Stimulated activated CD4-positive, alpha-beta T cell treated with anti-CD3 and anti-CD28 coated beads, Interleukin-15, amount 100 ng/mL, for 48 hours (primary cell): ENCODE measurements around the gene PLCD1.

ENCODE experiments used
- DNase-seq, 2 donors: peaks; one replicate each; pipeline ENCODE4 v3.0.0-alpha.2; 2020; ENCODE audit warnings: low read depth in 2 of 2

PLCD1 gene

DNA sequence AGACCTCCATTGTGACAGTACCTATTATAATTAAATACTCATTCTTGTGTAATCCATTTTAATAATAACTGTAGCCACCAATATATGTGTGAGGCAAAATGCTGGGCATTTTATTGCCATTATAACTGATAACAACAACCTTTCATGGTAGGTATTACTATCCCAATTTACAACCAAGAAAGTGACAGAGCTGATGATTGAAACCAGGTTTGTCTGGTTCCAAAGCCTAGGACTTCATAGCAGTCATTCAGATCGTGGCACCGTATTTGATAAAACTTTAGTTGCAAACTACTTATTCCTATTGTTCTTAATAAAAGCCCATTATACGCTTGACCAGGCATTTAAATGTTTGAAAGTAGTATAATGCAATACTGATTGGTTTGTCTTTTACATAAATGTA is 65.3 kb downstream of the PLCD1 start:
- DNase-seq: no peak

DNA sequence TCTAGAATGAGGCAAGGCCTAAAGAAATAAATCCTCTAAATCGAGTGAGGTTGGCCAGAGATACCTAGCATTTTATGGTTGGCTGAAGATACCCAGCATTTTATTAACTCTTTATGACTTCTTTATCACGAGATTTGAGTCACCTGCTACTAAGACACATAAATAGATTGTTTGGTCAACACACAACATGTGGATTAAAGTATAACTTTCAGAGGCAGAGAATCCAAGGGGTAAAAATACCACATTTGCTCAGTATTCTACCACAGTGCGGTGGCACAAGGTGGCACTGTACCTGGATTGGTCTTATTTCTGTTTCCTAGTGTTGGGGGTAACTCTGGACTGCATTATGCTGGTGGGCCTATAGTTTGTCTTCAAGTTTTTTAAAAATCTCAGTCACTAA is 65.8 kb downstream of the PLCD1 start:
- DNase-seq: no peak

DNA sequence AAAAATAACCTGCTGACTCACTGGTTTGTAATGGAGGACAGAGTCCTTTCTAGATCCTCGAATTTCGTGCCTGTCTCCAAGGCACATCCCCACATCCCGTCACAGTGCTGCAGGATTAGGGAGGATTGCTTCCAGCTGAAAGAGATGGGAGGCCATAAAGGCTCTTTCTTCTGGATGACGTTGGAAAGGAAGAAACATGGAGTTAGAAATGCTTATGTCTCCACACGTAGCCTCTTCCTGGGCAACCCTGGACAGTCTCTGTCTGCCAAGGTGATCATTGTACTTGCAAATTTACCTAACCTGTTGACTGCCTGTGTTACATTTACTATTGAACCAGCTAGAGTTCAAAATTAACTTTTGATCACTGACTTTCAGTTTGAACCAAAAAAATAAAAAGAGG is 66.4 kb downstream of the PLCD1 start:
- no peak for DNase-seq

DNA sequence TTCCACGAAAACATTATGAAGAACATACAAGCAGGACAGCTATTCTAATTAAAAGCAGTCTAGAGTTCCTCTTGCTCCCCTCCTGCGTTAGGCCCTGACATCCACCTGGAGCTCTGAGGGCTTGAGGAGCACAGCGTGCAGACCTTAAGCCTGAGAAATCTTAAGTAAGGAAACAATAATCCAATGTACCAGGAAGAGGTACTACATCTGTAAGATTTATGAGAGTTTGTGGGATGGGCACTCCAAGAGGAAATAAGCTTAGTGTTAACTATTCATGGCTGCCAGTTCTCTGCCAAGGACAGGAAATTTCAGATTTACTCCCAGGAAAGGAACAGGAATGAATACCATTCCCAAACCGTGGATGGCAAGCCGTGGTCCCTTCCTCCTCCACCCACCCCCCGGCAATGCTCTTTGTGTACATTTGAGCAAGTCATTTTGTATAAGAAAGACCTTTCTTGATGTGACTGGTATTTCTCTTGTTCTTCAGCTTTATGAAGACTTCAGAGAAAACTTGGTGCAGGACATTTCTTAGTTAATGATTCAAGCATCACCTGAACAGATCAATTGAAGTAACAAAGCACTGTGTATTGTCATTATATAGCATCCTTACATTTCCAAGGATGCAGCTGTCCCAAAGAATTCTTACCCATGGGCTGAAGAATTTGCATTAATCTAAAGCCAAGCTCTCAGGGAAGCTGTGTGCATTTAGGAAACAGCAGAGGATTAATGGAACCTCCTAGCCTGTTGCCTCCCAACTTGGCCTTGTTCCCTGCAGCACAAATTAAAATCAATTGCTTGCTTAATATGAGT is 67.6 kb downstream of the PLCD1 start:
- DNase-seq: no peak

DNA sequence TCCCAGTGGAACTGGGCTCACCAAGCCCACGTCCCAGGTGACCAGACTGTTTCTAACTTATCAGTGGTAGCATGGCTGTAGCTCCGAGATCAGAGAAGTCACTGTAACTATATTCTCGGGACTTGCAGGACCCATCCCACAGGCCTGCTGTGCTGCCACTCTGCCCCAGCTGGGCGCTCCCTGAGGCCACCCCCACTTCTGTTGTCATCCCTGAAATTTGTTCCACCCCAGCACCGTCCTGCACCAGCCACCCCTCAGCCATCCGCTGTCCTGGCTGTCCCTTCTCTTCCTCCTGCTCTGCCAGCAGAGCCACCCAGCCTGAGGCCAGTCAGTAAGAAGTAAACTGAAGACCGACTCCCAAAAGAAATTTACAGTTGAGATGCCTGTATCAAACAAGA is 71.9 kb downstream of the PLCD1 start:
- no peak for DNase-seq
